Omental fat pad (tissue), 4 donors: Measurements from ENCODE around the gene ETHE1. TPM values are rescaled to one million over a fixed set of nuclear protein-coding genes. Genes with fewer than 3 reads are reported as not detected.

ENCODE experiments used
- ATAC-seq: fragments of 150-250 bp; one replicate; pipeline ENCODE4 v1.9.1; 2016; ENCODE audit warnings: mild to moderate bottlenecking, moderate library complexity; ENCODE audit not compliant: low FRiP score
- DNase-seq: peaks from one replicate; pipeline ENCODE4 v3.0.0-alpha.2; 2019; ENCODE audit warnings: low spot score
- CTCF ChIP-seq, 3 donors: fragments of 450-650 bp; IDR thresholded peaks; one replicate each; pipeline ENCODE4 v1.5.1; 2016 to 2017; ENCODE audit warnings: antibody characterized with exemption in 3 of 3, mild to moderate bottlenecking in 3 of 3, moderate library complexity in 2 of 3
- total RNA-seq, 4 donors: library from RNA; depleted of rRNA; stranded (reverse); fragments of >200 nt; gene quantifications; one replicate each; pipeline ENCODE4 v1.1.0, GENCODE V29; 2016

ETHE1 gene
- total RNA-seq, 4 donors from 2014 or later: 32.4 to 52.3 (median 41.3) TPM

- ATAC-seq: no peak
- no peak for DNase-seq
- no peak for TF ChIP-seq CTCF (IDR thresholded peaks at IDR 0.05)
These were observed 44.8 kb downstream of the ETHE1 start for GRCh38 chr19:43482193-43482592.

- DNase-seq: no peak
- no peak for ATAC-seq
- no peak for TF ChIP-seq CTCF (IDR thresholded peaks at IDR 0.05)
These were observed 45.3 kb downstream of the ETHE1 start for GRCh38 chr19:43481701-43482100.

- DNase-seq: no peak
- TF ChIP-seq CTCF (IDR thresholded peaks at IDR 0.05): no peak
These were observed 46.4 kb downstream of the ETHE1 start for GRCh38 chr19:43480574-43480973.

GRCh38 chr19:43479961-43480561 lies 46.9 kb downstream of the ETHE1 start:
- DNase-seq: no peak
- no peak for TF ChIP-seq CTCF (IDR thresholded peaks at IDR 0.05)
- no peak for ATAC-seq

More at GRCh38 chr19:43480574-43480973, 46.4 kb downstream of the ETHE1 start:
- no peak for ATAC-seq

GRCh38 chr19:43479226-43479625 lies 47.8 kb downstream of the ETHE1 start:
- ATAC-seq (no peak), DNase-seq (no peak)
- TF ChIP-seq CTCF (IDR thresholded peaks at IDR 0.05): no peak

GRCh38 chr19:43478323-43478722 lies 48.7 kb downstream of the ETHE1 start:
- ATAC-seq (no peak), DNase-seq (no peak)
- no peak for TF ChIP-seq CTCF (IDR thresholded peaks at IDR 0.05)

GRCh38 chr19:43476606-43477005 lies 50.4 kb downstream of the ETHE1 start:
- DNase-seq (no peak), ATAC-seq (no peak)
- TF ChIP-seq CTCF (IDR thresholded peaks at IDR 0.05): no peak
